HL-60 (cell line): ENCODE data around the gene PUM1.
"Not testable (repeated sequence)": the region's sequence is repeated elsewhere in the genome, so short reads cannot be mapped to it uniquely, and the experiment has no call there.

Experiments used
- DNase-seq, 2 experiments: peaks; one replicate each; pipeline ENCODE4 v3.0.0-alpha.2; 2010 to 2020; ENCODE audit warnings: low read depth in 1 of 2, low spot score in 1 of 2
- H3K27ac ChIP-seq: fragments of 250-450 bp; sonication (Bioruptor Pico); replicated peaks from 2 replicates; pipeline ENCODE4 v1.5.1; 2020; ENCODE audit warnings: mild to moderate bottlenecking, moderate library complexity
- H3K27me3 ChIP-seq: fragments of 250-450 bp; sonication (Bioruptor Pico); 2 replicates; pipeline ENCODE4 v1.5.1; 2021; ENCODE audit warnings: mild to moderate bottlenecking, moderate library complexity; ENCODE audit not compliant: insufficient read depth, poor library complexity, severe bottlenecking
- H3K4me3 ChIP-seq: replicated peaks from 2 replicates; pipeline ENCODE4 v1.5.1; 2011; ENCODE audit warnings: mild to moderate bottlenecking, control low read depth, low read length; ENCODE audit not compliant: insufficient read depth
- CTCF ChIP-seq: IDR thresholded peaks from one replicate; pipeline ENCODE4 v1.5.1; 2011; ENCODE audit warnings: low read length, control low read depth, inconsistent platforms; ENCODE audit not compliant: insufficient read depth
- GABPA ChIP-seq: IDR thresholded peaks from 2 replicates; pipeline ENCODE4 v1.6.1; 2012; ENCODE audit warnings: low read depth
- POLR2AphosphoS5 ChIP-seq: IDR thresholded peaks from 2 replicates; pipeline ENCODE4 v1.6.1; 2012; ENCODE audit warnings: low read depth
- REST ChIP-seq: IDR thresholded peaks from 2 replicates; pipeline ENCODE4 v1.6.1; 2012; ENCODE audit warnings: low read depth; ENCODE audit not compliant: insufficient replicate concordance
- SPI1 ChIP-seq: IDR thresholded peaks from 2 replicates; pipeline ENCODE4 v1.6.1; 2012; ENCODE audit warnings: low read depth, mild to moderate bottlenecking, borderline replicate concordance

PUM1 gene

GRCh38 chr1:30975217-30975616, 90.3 kb downstream of the PUM1 start:
- no peak for DNase-seq
- Histone ChIP-seq H3K4me3 (no peak overlapping the region), H3K27ac (no peak overlapping the region), H3K27me3 (no peaks in the 10 kb centered on the region)
- TF ChIP-seq POLR2AphosphoS5 (no peak), GABPA (no peak), SPI1 (no peak), CTCF (no peak), REST (no peak)

GRCh38 chr1:30974536-30974935, 91.0 kb downstream of the PUM1 start:
- H3K4me3 ChIP-seq, result no peak overlapping the region
- no peak for DNase-seq
- H3K27ac ChIP-seq, result no peak overlapping the region
- no peak for TF ChIP-seq GABPA
- no peak for TF ChIP-seq CTCF
- TF ChIP-seq SPI1, result no peak
- TF ChIP-seq POLR2AphosphoS5, result no peak
- TF ChIP-seq REST, result no peak
- no peaks in the 10 kb centered on the region for H3K27me3 ChIP-seq

GRCh38 chr1:30972349-30972748, 93.2 kb downstream of the PUM1 start:
- not testable (repeated sequence) for H3K27me3 ChIP-seq, DNase-seq

GRCh38 chr1:30971496-30971895, 94.0 kb downstream of the PUM1 start:
- Histone ChIP-seq H3K27ac (no peak overlapping the region), H3K4me3 (no peak overlapping the region), H3K27me3 (no peaks in the 10 kb centered on the region)
- DNase-seq, result no peak
- no peak for TF ChIP-seq POLR2AphosphoS5
- no peak for TF ChIP-seq SPI1

More at GRCh38 chr1:30972349-30972748, 93.2 kb downstream of the PUM1 start:
- H3K4me3 ChIP-seq, H3K27ac ChIP-seq: not testable (repeated sequence)

GRCh38 chr1:30969903-30970302, 95.6 kb downstream of the PUM1 start:
- H3K27ac ChIP-seq, result no peak overlapping the region
- no peak for TF ChIP-seq GABPA
- TF ChIP-seq CTCF, result no peak
- TF ChIP-seq POLR2AphosphoS5, result no peak
- TF ChIP-seq SPI1, result no peak
- no peak for TF ChIP-seq REST
- DNase-seq, result no peak
- H3K4me3 ChIP-seq, result no peak overlapping the region
- H3K27me3 ChIP-seq, result no peaks in the 10 kb centered on the region
